Adrenal gland (tissue), 5 donors: ENCODE data around the gene LCN15.

Source experiments
- POLR2A ChIP-seq, 2 donors: fragments of 450-650 bp; IDR thresholded peaks; one replicate each; pipeline ENCODE4 v1.6.1; 2017; ENCODE audit warnings: antibody characterized with exemption in 2 of 2, mild to moderate bottlenecking in 2 of 2, moderate library complexity in 1 of 2
- TF ChIP-seq, protein P1 (sequence below), 6 experiments: fragments of 450-650 bp in 4 of 6; fragments of 200-600 bp in 2 of 6; sonication (generic) in 1 of 6; IDR thresholded peaks; 1 replicate in 5 of 6; 2 replicates in 1 of 6; pipeline versions ENCODE4 v1.5.1 to v1.8.0; 2016 to 2021; ENCODE audit warnings: antibody characterized with exemption in 6 of 6, mild to moderate bottlenecking in 2 of 6, moderate library complexity in 1 of 6
- donor health status: DM: no; HTN: no; CAD: no.

DNA sequence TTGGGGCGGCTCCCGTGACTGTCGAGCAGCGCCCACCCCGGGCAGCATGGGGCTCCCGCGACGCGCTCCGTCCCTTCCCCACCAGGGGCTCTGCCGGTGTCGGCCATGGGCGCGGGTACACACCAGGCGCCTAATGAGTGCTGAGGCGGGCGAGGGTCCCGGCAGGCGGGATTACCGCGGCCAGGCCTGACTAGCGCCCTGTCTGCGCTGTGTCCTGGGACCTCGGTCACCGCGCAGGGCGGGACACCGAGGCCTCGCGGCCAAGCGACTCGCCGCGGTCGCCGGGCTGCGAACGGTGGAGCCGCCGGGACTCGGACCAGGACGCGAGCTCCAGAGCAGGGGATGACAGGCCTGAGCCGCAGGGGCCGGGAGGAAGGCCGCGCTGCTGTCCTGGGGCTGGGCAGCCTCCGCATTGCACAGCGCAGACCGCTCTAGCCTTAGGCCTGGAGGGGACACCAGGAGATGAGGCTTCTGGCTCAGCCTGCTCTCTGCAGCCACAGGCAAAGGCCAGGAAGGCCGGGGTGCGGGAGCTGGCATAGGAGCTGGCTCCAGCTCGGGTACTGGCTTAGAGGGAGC is 35.7 kb downstream of the LCN15 start:
- no peak for TF ChIP-seq POLR2A (IDR thresholded peaks at IDR 0.05)
- TF ChIP-seq, protein P1, sequence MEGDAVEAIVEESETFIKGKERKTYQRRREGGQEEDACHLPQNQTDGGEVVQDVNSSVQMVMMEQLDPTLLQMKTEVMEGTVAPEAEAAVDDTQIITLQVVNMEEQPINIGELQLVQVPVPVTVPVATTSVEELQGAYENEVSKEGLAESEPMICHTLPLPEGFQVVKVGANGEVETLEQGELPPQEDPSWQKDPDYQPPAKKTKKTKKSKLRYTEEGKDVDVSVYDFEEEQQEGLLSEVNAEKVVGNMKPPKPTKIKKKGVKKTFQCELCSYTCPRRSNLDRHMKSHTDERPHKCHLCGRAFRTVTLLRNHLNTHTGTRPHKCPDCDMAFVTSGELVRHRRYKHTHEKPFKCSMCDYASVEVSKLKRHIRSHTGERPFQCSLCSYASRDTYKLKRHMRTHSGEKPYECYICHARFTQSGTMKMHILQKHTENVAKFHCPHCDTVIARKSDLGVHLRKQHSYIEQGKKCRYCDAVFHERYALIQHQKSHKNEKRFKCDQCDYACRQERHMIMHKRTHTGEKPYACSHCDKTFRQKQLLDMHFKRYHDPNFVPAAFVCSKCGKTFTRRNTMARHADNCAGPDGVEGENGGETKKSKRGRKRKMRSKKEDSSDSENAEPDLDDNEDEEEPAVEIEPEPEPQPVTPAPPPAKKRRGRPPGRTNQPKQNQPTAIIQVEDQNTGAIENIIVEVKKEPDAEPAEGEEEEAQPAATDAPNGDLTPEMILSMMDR (IDR thresholded peaks at IDR 0.05) = no peak
